Neuronal stem cell (in vitro differentiated cells): ENCODE measurements around the gene RASA3.
A peak's percentile ranks its signal among the peaks of the same experiment; 100 is the strongest.

Source experiments
- DNase-seq: peaks from one replicate; pipeline ENCODE4 v3.0.0-alpha.2; 2013; ENCODE audit warnings: low spot score
- H2AFZ ChIP-seq: one replicate; pipeline ENCODE4 v1.6.1; 2013; ENCODE audit warnings: mild to moderate bottlenecking, low read length, inconsistent platforms
- H2AK5ac ChIP-seq: 2 replicates; pipeline ENCODE4 v1.6.1; 2013; ENCODE audit warnings: low read depth, mild to moderate bottlenecking, inconsistent platforms, low read length, moderate library complexity, mixed read lengths
- H2BK120ac ChIP-seq: 2 replicates; pipeline ENCODE4 v1.6.1; 2013; ENCODE audit warnings: low read depth, mild to moderate bottlenecking, inconsistent platforms, low read length, moderate library complexity, mixed read lengths
- H2BK12ac ChIP-seq: one replicate; pipeline ENCODE4 v1.6.1; 2013; ENCODE audit warnings: low read length, inconsistent platforms
- H2BK15ac ChIP-seq: 2 replicates; pipeline ENCODE4 v1.6.1; 2013; ENCODE audit warnings: mild to moderate bottlenecking, low read length, inconsistent platforms, mixed read lengths
- H2BK5ac ChIP-seq: one replicate; pipeline ENCODE4 v1.6.1; 2013; ENCODE audit warnings: inconsistent platforms, mild to moderate bottlenecking, low read length, moderate library complexity
- H3K14ac ChIP-seq: one replicate; pipeline ENCODE4 v1.6.1; 2013; ENCODE audit warnings: low read length, inconsistent platforms
- H3K18ac ChIP-seq: 2 replicates; pipeline ENCODE4 v1.6.1; 2013; ENCODE audit warnings: low read length, inconsistent platforms
- H3K23ac ChIP-seq: 2 replicates; pipeline ENCODE4 v1.6.1; 2013; ENCODE audit warnings: low read depth, mild to moderate bottlenecking, mixed read lengths, low read length, inconsistent platforms; ENCODE audit not compliant: poor library complexity
- H3K27ac ChIP-seq: replicated peaks from 3 replicates; pipeline ENCODE4 v1.5.1; 2013; ENCODE audit warnings: low read length, inconsistent platforms
- H3K27me3 ChIP-seq, 3 experiments: 2 replicates each; pipeline ENCODE4 v1.6.1; 2013; ENCODE audit warnings: low read length in 3 of 3, mild to moderate bottlenecking in 2 of 3, inconsistent platforms in 1 of 3, low read depth in 1 of 3, mixed read lengths in 1 of 3, moderate library complexity in 1 of 3; ENCODE audit not compliant: control insufficient read depth in 3 of 3, insufficient read depth in 3 of 3
- H3K36me3 ChIP-seq, 2 donors: replicated peaks in 1 of 2; 2 replicates each; pipeline ENCODE4 v1.6.1; 2013; ENCODE audit warnings: low read length in 2 of 2; ENCODE audit not compliant: control insufficient read depth in 2 of 2, insufficient read depth in 2 of 2
- H3K4ac ChIP-seq: 2 replicates; pipeline ENCODE4 v1.6.1; 2013; ENCODE audit warnings: inconsistent platforms, mild to moderate bottlenecking, low read length, moderate library complexity
- H3K4me1 ChIP-seq, 2 donors: 1 replicate in 1 of 2; 2 replicates in 1 of 2; pipeline ENCODE4 v1.6.1; 2013; ENCODE audit warnings: low read length in 2 of 2, low read depth in 1 of 2; ENCODE audit not compliant: control insufficient read depth in 2 of 2, insufficient read depth in 1 of 2
- H3K4me2 ChIP-seq: one replicate; pipeline ENCODE4 v1.6.1; 2013; ENCODE audit warnings: mild to moderate bottlenecking, low read length, inconsistent platforms; ENCODE audit not compliant: insufficient read depth, poor library complexity, severe bottlenecking
- H3K4me3 ChIP-seq, 2 donors: 2 replicates each; pipeline ENCODE4 v1.5.1; 2013; ENCODE audit warnings: low read length in 2 of 2, mild to moderate bottlenecking in 2 of 2, inconsistent platforms in 1 of 2, moderate library complexity in 1 of 2
- H3K79me1 ChIP-seq: one replicate; pipeline ENCODE4 v1.6.1; 2013; ENCODE audit warnings: low read depth, mild to moderate bottlenecking, inconsistent platforms, low read length, moderate library complexity
- H3K9ac ChIP-seq: one replicate; pipeline ENCODE4 v1.6.1; 2013; ENCODE audit warnings: mild to moderate bottlenecking, low read depth, low read length, inconsistent platforms; ENCODE audit not compliant: poor library complexity
- H3K9me3 ChIP-seq, 2 donors: replicated peaks in 1 of 2; 2 replicates each; pipeline versions ENCODE3 to v1.6.1; 2013; ENCODE audit warnings: low read length in 2 of 2, mild to moderate bottlenecking in 2 of 2, inconsistent platforms in 1 of 2, low read depth in 1 of 2, mixed read lengths in 1 of 2, moderate library complexity in 1 of 2; ENCODE audit not compliant: control insufficient read depth in 2 of 2, insufficient read depth in 1 of 2
- H4K8ac ChIP-seq: one replicate; pipeline ENCODE4 v1.6.1; 2013; ENCODE audit warnings: low read depth, mild to moderate bottlenecking, inconsistent platforms, low read length, moderate library complexity
- H4K91ac ChIP-seq: one replicate; pipeline ENCODE4 v1.6.1; 2013; ENCODE audit warnings: low read length, low read depth, mild to moderate bottlenecking, inconsistent platforms; ENCODE audit not compliant: poor library complexity
- WGBS, 2 donors: extraction: QIAGEN DNeasy Blood & Tissue Kit; methylation state at CpG; one replicate each; pipeline ENCODE4 v1.1.7; 2013; ENCODE audit warnings: missing lambda C conversion rate in 2 of 2, mixed read lengths in 1 of 2; ENCODE audit not compliant: insufficient read length in 2 of 2, insufficient replicate concordance in 1 of 2; ENCODE audit errors: extremely low coverage in 2 of 2; 5-methylcytosine and 5-hydroxymethylcytosine counted together

Gene RASA3

DNA sequence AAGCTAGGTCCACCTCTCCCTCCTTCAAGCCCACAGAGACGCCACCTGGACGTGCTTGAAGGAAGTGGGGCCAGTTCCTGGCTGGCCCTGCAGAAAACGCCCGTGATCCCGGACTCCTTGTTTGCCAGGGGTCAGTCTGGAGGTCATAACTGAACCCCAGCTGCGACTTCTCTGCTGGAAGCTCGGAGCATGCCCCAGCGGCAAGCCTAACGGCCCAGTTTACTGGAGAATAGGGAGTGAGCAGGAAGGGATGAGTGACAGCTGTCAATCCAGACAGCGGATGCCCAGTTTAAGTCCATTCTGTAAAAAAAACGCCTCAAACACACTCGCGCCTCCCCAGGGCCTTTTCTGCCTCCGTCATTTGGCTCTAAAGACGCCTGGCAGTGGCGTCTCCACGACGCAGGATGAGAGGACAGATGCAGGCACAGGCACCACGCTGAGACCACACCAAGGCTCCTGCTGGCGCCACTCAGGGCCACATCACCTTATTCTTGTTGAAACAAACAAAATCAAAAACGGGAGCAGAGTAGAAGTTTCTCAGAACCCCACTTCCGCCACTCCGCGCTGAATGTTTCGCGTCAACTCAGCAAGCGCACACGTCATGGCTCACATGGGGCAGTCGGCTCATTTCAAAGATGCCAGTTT is 57.6 kb downstream of the RASA3 start:
- peaks cover 26 to 52% of the 10 kb centered on the region in 2 donors for H3K4me1 ChIP-seq
- no CpG with 5 or more reads among the region's 29 CpGs for WGBS, 2 donors
- H3K23ac ChIP-seq: no peak overlapping the region

DNA sequence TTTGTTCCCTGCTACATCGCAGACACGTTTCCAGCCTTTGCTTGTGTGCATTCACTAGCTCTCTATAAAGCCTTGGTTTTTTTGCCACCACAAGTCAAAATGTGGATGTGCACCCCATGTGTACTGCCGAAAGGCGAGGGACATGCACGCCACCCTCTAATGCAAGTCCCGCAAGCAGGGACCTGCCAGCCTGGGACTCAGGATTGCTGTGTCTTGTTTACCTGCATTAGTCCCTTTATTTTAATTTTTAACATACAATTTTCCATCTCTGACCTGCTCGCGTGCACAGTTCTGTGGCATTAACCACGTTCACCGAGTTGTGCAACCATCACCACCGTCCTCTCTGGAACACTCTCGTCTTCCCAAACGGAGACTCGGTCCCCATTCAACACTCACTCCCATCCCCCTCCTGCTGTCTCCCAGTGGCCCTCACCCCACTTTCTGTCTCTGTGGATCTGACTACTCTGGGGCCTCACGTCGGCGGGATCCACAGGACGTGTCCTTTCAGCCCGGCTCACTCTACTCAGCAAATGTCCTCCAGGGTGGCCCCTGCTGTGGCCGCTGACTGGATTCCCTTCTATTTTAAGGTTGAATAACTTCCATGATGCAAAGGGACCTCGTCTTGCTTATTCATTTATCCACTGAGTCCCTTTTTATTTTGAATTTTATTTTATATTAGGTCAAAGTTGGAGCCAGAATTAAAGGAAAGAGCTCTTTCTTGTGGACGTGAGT is 58.4 kb downstream of the RASA3 start:
- Histone ChIP-seq H2BK12ac (no peak overlapping the region), H3K27me3 (no peaks in the 10 kb centered on the region), H3K4me3 (no peak overlapping the region), H3K4me2 (no peak overlapping the region), H3K9ac (no peak overlapping the region), H3K18ac (peak overlapping the region; percentile 65), H4K8ac (no peak overlapping the region), H2BK5ac (no peak overlapping the region), H3K27ac (no peak overlapping the region), H2BK15ac (peak overlapping the region; percentile 61), H4K91ac (no peak overlapping the region), H2AFZ (no peak overlapping the region), H3K79me1 (peaks cover 8% of the 10 kb centered on the region), H3K36me3 (peaks cover 0 to 34% of the 10 kb centered on the region in 2 donors), H2BK120ac (peak overlapping the region; percentile 78), H3K23ac (no peak overlapping the region), H3K4ac (no peak overlapping the region), H3K4me1 (peaks cover 26 to 50% of the 10 kb centered on the region in 2 donors), H3K14ac (no peak overlapping the region), H2AK5ac (peak overlapping the region; percentile 67), H3K9me3 (no peaks in the 10 kb centered on the region)
- WGBS, 2 donors: no CpG with 5 or more reads among the region's 22 CpGs
- DNase-seq: no peak

More for the DNA sequence above, 57.6 kb downstream of the RASA3 start:
- Histone ChIP-seq H3K27ac (no peak overlapping the region), H4K91ac (no peak overlapping the region), H3K9me3 (no peaks in the 10 kb centered on the region), H2AK5ac (peak overlapping the region; percentile 66), H3K4me3 (no peak overlapping the region), H3K14ac (no peak overlapping the region), H3K79me1 (peaks cover 8% of the 10 kb centered on the region), H2BK12ac (no peak overlapping the region), H3K36me3 (peaks cover 0 to 34% of the 10 kb centered on the region in 2 donors), H2AFZ (no peak overlapping the region), H3K27me3 (no peaks in the 10 kb centered on the region), H2BK15ac (no peak overlapping the region), H2BK120ac (peak overlapping the region; percentile 78), H2BK5ac (no peak overlapping the region), H3K18ac (peak overlapping the region; percentile 63), H3K9ac (no peak overlapping the region), H4K8ac (no peak overlapping the region), H3K4ac (no peak overlapping the region), H3K4me2 (no peak overlapping the region)
- DNase-seq: no peak

DNA sequence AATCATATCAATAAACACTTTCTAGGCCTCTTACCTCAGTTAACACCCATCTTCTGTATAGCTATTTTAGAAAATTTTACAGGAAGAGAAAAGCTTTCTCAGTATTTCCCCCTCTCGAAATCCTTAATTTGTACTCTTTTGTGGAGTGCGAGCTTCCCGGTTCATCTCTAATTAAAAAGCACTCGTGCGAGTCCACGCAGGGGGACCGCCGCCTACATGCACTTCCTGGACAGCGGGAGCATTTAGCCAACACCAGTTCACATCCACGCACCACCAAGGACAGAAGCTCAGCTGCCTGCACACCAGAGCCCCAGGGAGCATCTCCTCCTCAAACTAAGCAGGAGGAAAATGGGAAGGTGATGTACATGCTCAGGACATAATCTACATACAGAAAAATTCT is 60.0 kb downstream of the RASA3 start:
- no peak overlapping the region for H3K4me2 ChIP-seq
- peaks cover 17 to 47% of the 10 kb centered on the region in 2 donors for H3K4me1 ChIP-seq
- no peaks in the 10 kb centered on the region for H3K9me3 ChIP-seq
- H2BK15ac ChIP-seq: no peak overlapping the region
- no peak overlapping the region for H2BK5ac ChIP-seq
- no peak overlapping the region for H3K4ac ChIP-seq
- no peak overlapping the region for H3K4me3 ChIP-seq
- no peak for DNase-seq
- no peak overlapping the region for H2AFZ ChIP-seq
- no peak overlapping the region for H3K23ac ChIP-seq
- no CpG with 5 or more reads among the region's 10 CpGs for WGBS, 2 donors
- no peak overlapping the region for H2BK12ac ChIP-seq
- H4K8ac ChIP-seq: no peak overlapping the region
- H4K91ac ChIP-seq: no peak overlapping the region
- no peak overlapping the region for H3K27ac ChIP-seq
- H3K14ac ChIP-seq: no peak overlapping the region
- no peak overlapping the region for H3K9ac ChIP-seq
- no peak overlapping the region for H2BK120ac ChIP-seq
- H3K27me3 ChIP-seq: no peaks in the 10 kb centered on the region
- peak overlapping the region; percentile 69 for H3K18ac ChIP-seq
- H2AK5ac ChIP-seq: no peak overlapping the region
- H3K36me3 ChIP-seq: peaks cover 0 to 39% of the 10 kb centered on the region in 2 donors
- H3K79me1 ChIP-seq: peaks cover 4% of the 10 kb centered on the region

DNA sequence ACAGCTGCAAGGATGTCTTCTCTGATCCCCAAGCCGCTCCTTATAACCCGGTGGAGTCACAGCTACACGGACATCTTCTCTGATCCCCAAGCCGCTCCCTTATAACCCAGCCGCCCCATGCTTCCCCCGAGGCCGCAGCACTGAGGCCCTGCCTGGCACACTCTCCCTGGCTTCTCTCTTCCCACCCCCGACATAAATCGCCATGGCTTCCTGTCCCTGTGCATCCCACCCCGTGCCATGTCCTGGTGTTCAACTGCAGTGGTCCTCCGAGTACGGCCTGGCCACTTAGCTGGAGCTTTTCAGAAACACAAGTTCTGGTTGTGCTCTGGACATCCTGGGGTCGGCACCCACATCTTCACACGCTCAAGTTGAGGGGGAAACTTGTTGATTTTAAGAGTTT is 60.4 kb downstream of the RASA3 start:
- no peaks in the 10 kb centered on the region for H3K9me3 ChIP-seq
- no peak overlapping the region for H4K91ac ChIP-seq
- DNase-seq: no peak
- no peak overlapping the region for H3K4me2 ChIP-seq
- no CpG with 5 or more reads among the region's 14 CpGs for WGBS, 2 donors
- peak overlapping the region; percentile 49 for H2AK5ac ChIP-seq
- no peak overlapping the region for H3K14ac ChIP-seq
- H3K4ac ChIP-seq: no peak overlapping the region
- no peaks in the 10 kb centered on the region for H3K27me3 ChIP-seq
- H2AFZ ChIP-seq: no peak overlapping the region
- no peak overlapping the region for H2BK120ac ChIP-seq
- no peak overlapping the region for H3K4me3 ChIP-seq
- H4K8ac ChIP-seq: no peak overlapping the region
- H2BK5ac ChIP-seq: peak overlapping the region; percentile 8
- H3K36me3 ChIP-seq: peaks cover 0 to 37% of the 10 kb centered on the region in 2 donors
- peaks cover 17 to 44% of the 10 kb centered on the region in 2 donors for H3K4me1 ChIP-seq
- H2BK15ac ChIP-seq: no peak overlapping the region
- no peak overlapping the region for H3K9ac ChIP-seq
- H3K23ac ChIP-seq: no peak overlapping the region
- H2BK12ac ChIP-seq: peak overlapping the region; percentile 7
- H3K79me1 ChIP-seq: no peaks in the 10 kb centered on the region
- H3K18ac ChIP-seq: peak overlapping the region; percentile 89
- H3K27ac ChIP-seq: peak overlapping the region; percentile 96
